Chondrocyte (in vitro differentiated cells): ENCODE measurements around the gene GUCY2F. TPM values are rescaled to one million over a fixed set of nuclear protein-coding genes. Genes with fewer than 3 reads are reported as not detected.

Experiments used
- DNase-seq: peaks from one replicate; pipeline ENCODE4 v3.0.0; 2021; ENCODE audit warnings: mixed read lengths, low spot score
- H3K27ac Mint-ChIP-seq: one replicate; pipeline ENCODE4 v1.8.0; 2021; ENCODE audit warnings: mild to moderate bottlenecking, moderate library complexity, mixed read lengths; ENCODE audit not compliant: unreplicated experiment
- H3K27me3 Mint-ChIP-seq: 2 replicates; pipeline ENCODE4 v1.8.0; 2021; ENCODE audit warnings: low read depth, mixed read lengths
- H3K36me3 Mint-ChIP-seq: 2 replicates; pipeline ENCODE4 v1.8.0; 2021; ENCODE audit warnings: low read depth, mixed read lengths
- H3K4me1 Mint-ChIP-seq: 2 replicates; pipeline ENCODE4 v1.8.0; 2021; ENCODE audit warnings: low read depth, mild to moderate bottlenecking, mixed read lengths
- H3K4me3 Mint-ChIP-seq: one replicate; pipeline ENCODE4 v1.8.0; 2021; ENCODE audit warnings: mild to moderate bottlenecking, moderate library complexity, mixed read lengths; ENCODE audit not compliant: unreplicated experiment
- H3K9me3 Mint-ChIP-seq: 2 replicates; pipeline ENCODE4 v1.8.0; 2021; ENCODE audit warnings: low read depth, mixed read lengths
- total RNA-seq: library from RNA; stranded (reverse); gene quantifications from 3 replicates; pipeline ENCODE4 v1.2.1, GENCODE V29; 2021
- TF ChIP-seq, protein P1 (sequence below): fragments of 200-600 bp; sonication (generic); IDR thresholded peaks from 2 replicates; pipeline ENCODE4 v1.5.0; 2021; ENCODE audit warnings: antibody characterized with exemption, mild to moderate bottlenecking, moderate library complexity

Gene GUCY2F
- total RNA-seq, 1 donor from 2014 or later, result not detected

DNA sequence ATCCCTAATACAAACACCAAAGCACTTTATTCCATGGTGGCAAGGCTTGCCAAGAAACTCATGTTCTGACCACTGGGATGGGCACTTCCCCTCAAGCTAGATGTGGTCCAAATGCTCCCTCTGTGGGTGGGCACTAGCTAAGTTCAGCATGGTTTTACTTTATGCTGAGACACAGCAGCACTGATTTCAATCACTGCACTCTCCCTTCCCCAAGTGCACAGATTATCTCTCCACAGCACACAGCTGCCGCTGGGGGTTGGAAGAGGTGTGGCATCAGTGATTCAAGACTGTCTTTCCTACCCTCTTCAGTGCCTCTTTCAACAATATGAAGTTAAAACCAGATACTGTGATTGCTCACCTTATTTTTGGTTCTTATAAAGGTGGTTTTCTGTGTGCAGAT is 16.5 kb upstream of the GUCY2F start:
- TF ChIP-seq, protein P1, sequence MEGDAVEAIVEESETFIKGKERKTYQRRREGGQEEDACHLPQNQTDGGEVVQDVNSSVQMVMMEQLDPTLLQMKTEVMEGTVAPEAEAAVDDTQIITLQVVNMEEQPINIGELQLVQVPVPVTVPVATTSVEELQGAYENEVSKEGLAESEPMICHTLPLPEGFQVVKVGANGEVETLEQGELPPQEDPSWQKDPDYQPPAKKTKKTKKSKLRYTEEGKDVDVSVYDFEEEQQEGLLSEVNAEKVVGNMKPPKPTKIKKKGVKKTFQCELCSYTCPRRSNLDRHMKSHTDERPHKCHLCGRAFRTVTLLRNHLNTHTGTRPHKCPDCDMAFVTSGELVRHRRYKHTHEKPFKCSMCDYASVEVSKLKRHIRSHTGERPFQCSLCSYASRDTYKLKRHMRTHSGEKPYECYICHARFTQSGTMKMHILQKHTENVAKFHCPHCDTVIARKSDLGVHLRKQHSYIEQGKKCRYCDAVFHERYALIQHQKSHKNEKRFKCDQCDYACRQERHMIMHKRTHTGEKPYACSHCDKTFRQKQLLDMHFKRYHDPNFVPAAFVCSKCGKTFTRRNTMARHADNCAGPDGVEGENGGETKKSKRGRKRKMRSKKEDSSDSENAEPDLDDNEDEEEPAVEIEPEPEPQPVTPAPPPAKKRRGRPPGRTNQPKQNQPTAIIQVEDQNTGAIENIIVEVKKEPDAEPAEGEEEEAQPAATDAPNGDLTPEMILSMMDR, result no peak
- Mint-ChIP-seq H3K9me3 (no peaks in the 10 kb centered on the region), H3K27me3 (peaks cover 37% of the 10 kb centered on the region), H3K36me3 (no peaks in the 10 kb centered on the region), H3K4me3 (no peak overlapping the region), H3K27ac (no peak overlapping the region), H3K4me1 (no peaks in the 10 kb centered on the region)
- no peak for DNase-seq

GRCh38 chrX:109489174-109489573 is 7.3 kb upstream of the GUCY2F start:
- H3K27me3 Mint-ChIP-seq, result peaks cover 20% of the 10 kb centered on the region
- peaks cover 3% of the 10 kb centered on the region for H3K4me1 Mint-ChIP-seq
- H3K36me3 Mint-ChIP-seq, result no peaks in the 10 kb centered on the region
- H3K4me3 Mint-ChIP-seq, result no peak overlapping the region
- TF ChIP-seq, protein P1, result no peak
- no peak overlapping the region for H3K27ac Mint-ChIP-seq
- no peak for DNase-seq
- H3K9me3 Mint-ChIP-seq, result no peaks in the 10 kb centered on the region

DNA sequence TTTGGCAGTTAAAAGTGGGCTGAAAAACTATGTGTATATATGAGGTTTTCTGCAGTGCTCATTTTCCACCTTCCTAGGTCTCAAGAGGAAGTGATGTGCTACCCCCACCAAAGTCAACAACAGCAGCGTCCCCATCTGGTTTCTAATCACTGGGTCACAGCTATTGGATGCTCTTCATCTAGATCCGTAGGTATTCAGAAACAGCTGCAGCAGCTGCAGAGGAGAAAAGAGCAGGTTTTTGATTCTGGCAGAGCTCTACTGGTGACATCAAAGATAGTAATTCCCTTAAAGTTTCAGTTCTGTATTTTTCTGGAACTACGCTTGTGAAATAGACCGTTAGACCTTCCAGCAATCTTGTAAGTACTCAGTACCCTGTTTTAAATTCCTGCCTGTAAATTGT is 5.8 kb upstream of the GUCY2F start:
- Mint-ChIP-seq H3K9me3 (no peaks in the 10 kb centered on the region), H3K4me3 (no peak overlapping the region), H3K27me3 (peaks cover 15% of the 10 kb centered on the region), H3K27ac (no peak overlapping the region), H3K4me1 (peaks cover 3% of the 10 kb centered on the region), H3K36me3 (no peaks in the 10 kb centered on the region)
- DNase-seq, result no peak
- TF ChIP-seq, protein P1, result no peak

DNA sequence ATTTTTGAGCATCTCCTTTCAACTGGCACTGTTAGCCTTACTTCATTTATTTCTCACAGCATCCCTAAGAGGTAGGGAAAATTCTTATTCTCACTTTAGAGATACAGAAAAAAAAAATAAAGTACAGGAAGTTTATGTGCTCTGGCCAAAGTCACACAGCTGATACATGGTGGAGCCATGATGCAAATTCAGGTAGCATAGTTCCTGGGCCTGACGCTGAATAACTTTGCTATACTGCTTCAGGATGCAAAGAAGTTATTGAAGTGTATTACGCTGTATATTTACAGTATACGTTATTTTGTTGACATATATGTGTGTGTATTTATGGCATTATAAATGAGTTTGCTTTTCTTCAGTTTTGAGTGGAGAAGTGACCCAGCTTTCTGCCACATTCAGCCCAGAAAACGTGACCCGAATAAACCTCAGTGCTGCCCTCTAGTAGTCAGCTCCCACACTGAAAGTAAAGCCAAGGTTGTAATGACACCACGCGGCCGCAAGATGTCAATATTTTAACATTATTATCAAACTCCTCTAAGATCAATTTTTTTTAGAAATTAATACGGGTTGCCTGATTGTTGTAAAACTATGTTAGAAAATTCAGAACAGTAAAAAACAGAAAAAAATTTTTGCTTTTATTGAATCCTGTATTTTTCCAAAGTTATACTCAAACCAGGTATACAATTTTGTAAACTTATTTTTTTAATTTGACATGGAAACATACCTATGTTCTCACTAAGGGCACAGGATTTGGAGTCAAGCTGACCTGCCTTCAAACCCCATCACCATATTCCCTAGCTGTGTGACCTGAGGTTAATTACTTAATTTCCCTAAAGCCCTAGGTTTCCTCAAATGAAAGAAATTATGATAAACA is 3.8 kb upstream of the GUCY2F start:
- Mint-ChIP-seq H3K27me3 (peaks cover 24% of the 10 kb centered on the region), H3K36me3 (no peaks in the 10 kb centered on the region), H3K27ac (no peak overlapping the region), H3K4me3 (no peak overlapping the region), H3K4me1 (peaks cover 3% of the 10 kb centered on the region), H3K9me3 (no peaks in the 10 kb centered on the region)
- DNase-seq, result no peak
- TF ChIP-seq, protein P1, result peak; percentile 100

- peaks cover 24% of the 10 kb centered on the region for H3K27me3 Mint-ChIP-seq
- H3K9me3 Mint-ChIP-seq, result no peaks in the 10 kb centered on the region
- TF ChIP-seq, protein P1, result no peak
- H3K4me3 Mint-ChIP-seq, result no peak overlapping the region
- DNase-seq, result no peak
- H3K4me1 Mint-ChIP-seq, result peaks cover 3% of the 10 kb centered on the region
- no peak overlapping the region for H3K27ac Mint-ChIP-seq
- no peaks in the 10 kb centered on the region for H3K36me3 Mint-ChIP-seq
Measured at GRCh38 chrX:109484886-109485285, 3.0 kb upstream of the GUCY2F start.
